SIG-M5 treated with dmso at 0.1 percent for 504 hours (cell line): ENCODE results near the gene KIF25.
"Not testable (repeated sequence)": the region's sequence is repeated elsewhere in the genome, so short reads cannot be mapped to it uniquely, and the experiment has no call there.

Experiments used
- DNase-seq: peaks from one replicate; lab custom pipeline; 2025; ENCODE audit not compliant: unreplicated experiment; lab: John Stamatoyannopoulos, UW

Gene KIF25

GRCh38 chr6:167974640-167975344, 22.7 kb upstream of the KIF25 start:
- no peak for DNase-seq

- DNase-seq = no peak
Observed at GRCh38 chr6:167975458-167975857, 22.0 kb upstream of the KIF25 start.

GRCh38 chr6:167976116-167976657, 21.3 kb upstream of the KIF25 start:
- DNase-seq = not testable (repeated sequence)

- DNase-seq = no peak
Observed at GRCh38 chr6:167976708-167977107, 20.8 kb upstream of the KIF25 start.

GRCh38 chr6:167977717-167978467, 19.6 kb upstream of the KIF25 start:
- DNase-seq = no peak

- no peak for DNase-seq
Observed at GRCh38 chr6:167978607-167979006, 18.9 kb upstream of the KIF25 start.

- DNase-seq = no peak
Observed at GRCh38 chr6:167979436-167980139, 17.9 kb upstream of the KIF25 start.

GRCh38 chr6:167980911-167981580, 16.4 kb upstream of the KIF25 start:
- no peak for DNase-seq

GRCh38 chr6:167981916-167982462, 15.5 kb upstream of the KIF25 start:
- DNase-seq = no peak

GRCh38 chr6:167984144-167984719, 13.2 kb upstream of the KIF25 start:
- no peak for DNase-seq

- DNase-seq = no peak
Observed at GRCh38 chr6:167984876-167985604, 12.4 kb upstream of the KIF25 start.

- DNase-seq = no peak
Observed at GRCh38 chr6:167985911-167986595, 11.4 kb upstream of the KIF25 start.

GRCh38 chr6:167987396-167988153, 9.9 kb upstream of the KIF25 start:
- no peak for DNase-seq

GRCh38 chr6:167988154-167988495, 9.3 kb upstream of the KIF25 start:
- DNase-seq = no peak

GRCh38 chr6:167988945-167989841, 8.3 kb upstream of the KIF25 start:
- DNase-seq = no peak

- DNase-seq = no peak
Observed at GRCh38 chr6:167990016-167990945, 7.2 kb upstream of the KIF25 start.

- no peak for DNase-seq
Observed at GRCh38 chr6:167993169-167993568, 4.3 kb upstream of the KIF25 start.
